LNCAP (cell line): ENCODE results near the gene SMAD3.

Experiments
- TF ChIP-seq, protein P1 (sequence below): fragments of 450-650 bp; IDR thresholded peaks from 2 replicates; pipeline ENCODE4 v1.5.1; 2017; ENCODE audit warnings: mild to moderate bottlenecking

SMAD3 gene

DNA sequence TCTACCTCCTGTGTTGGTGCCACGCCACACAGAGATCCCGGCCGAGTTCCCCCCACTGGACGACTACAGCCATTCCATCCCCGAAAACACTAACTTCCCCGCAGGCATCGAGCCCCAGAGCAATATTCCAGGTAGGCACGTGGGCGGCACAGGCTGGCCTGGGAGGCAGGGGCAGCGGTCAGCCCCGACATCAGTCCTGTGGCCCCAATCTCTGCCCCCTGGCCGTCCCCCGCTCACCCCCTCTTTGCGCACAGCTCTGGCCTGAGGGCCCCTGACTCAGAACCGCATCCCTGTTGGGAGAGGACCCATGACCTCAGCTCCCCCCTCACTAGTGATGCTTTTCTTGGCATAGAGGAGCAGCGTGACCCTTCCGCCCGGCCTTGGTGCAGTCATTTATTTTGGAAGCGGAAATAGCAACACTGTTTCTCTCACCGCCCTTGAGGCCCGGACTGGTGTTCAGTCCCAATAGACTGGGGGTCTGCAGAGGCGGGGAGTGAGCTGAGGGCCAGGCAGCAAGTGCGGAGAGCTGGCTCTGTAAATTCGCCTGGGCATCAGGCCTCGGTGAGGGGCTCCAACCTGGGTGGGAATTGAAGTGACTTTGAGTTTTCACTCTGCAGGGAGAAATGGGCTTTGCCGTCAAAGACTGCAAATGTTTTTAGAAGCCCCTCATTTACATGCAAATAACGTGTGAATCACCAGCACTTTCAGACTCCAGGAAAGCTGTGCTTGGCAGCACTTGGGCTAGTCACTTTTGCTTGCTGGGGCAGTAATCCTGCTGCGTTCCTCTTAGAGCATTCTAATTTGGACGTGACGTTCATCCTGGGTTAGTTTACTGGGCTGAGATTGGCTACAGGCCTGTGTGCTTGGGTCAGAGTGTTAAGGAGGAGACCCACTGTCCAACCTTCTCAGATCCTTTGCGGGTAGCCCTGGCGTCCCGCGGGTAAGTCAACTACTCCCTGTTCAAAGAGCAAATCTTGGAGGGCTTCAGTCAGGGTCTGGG lies 100.2 kb downstream of the SMAD3 start:
- TF ChIP-seq, protein P1, sequence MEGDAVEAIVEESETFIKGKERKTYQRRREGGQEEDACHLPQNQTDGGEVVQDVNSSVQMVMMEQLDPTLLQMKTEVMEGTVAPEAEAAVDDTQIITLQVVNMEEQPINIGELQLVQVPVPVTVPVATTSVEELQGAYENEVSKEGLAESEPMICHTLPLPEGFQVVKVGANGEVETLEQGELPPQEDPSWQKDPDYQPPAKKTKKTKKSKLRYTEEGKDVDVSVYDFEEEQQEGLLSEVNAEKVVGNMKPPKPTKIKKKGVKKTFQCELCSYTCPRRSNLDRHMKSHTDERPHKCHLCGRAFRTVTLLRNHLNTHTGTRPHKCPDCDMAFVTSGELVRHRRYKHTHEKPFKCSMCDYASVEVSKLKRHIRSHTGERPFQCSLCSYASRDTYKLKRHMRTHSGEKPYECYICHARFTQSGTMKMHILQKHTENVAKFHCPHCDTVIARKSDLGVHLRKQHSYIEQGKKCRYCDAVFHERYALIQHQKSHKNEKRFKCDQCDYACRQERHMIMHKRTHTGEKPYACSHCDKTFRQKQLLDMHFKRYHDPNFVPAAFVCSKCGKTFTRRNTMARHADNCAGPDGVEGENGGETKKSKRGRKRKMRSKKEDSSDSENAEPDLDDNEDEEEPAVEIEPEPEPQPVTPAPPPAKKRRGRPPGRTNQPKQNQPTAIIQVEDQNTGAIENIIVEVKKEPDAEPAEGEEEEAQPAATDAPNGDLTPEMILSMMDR: no peak

GRCh38 chr15:67166280-67167009 lies 101.0 kb downstream of the SMAD3 start:
- TF ChIP-seq, protein P1: no peak

DNA sequence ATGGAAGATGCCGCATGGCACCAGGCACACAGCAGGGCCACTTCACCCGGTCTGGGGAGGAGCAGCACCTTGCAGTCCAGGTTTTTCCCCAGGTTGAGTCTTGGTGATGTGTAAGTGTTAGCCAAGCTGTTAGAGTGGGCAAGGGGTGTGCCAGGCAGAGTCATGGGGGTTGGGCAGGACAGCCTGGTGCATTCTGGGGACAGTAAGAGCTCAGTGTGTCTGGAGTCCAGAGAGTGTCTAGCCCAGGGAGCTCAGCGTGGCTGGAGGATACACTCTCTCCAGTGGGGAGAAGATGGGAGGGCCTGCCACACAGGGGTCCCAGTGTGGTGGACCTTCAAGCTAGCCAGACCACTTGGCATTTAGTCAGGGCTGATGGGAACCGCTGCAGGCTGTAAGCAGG lies 101.7 kb downstream of the SMAD3 start:
- TF ChIP-seq, protein P1: no peak

DNA sequence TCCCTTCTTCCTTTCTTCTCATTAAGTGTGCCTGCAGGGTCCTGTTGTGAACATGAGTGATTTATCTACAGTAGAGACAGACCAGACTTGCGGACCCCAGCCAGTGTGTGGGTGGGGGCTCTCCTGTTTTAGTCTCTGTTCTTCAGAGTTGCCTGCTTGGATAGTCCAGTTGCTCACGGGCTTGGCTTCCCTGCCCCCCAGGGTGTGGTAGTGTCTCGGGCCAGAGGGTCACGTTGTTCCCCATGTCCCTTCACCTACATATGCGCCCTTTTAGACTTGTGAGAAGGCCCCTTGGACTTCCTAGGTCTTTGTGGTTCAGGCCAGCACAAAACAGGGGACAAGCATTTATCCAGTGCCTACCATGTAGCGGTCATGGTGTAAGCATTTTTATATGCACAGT lies 103.3 kb downstream of the SMAD3 start:
- TF ChIP-seq, protein P1: no peak

- TF ChIP-seq, protein P1: no peak
These were observed 104.9 kb downstream of the SMAD3 start for GRCh38 chr15:67170143-67170925.

DNA sequence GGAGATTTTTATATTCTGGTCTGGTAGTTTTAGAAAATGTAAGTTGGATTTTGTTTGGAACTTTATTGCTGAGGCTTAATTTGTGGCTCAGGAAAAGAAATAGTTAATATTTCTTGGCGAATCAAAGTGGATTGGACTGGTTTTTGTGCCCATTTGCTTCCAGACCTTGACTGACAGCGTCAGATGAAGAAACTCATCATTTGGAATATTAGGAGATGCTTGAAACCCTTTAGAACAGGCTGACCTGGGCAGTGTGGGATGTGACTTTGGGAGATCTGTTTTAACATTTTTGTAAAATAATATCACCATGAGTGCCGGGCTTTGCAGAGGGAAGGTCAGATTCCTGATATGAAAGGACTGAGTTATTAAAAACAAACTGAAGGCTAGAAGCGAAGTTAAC lies 106.1 kb downstream of the SMAD3 start:
- TF ChIP-seq, protein P1: no peak

- TF ChIP-seq, protein P1: no peak
These were observed 106.8 kb downstream of the SMAD3 start for GRCh38 chr15:67172172-67172571.
